Measurements from ENCODE around the gene HCRTR1. TPM values are rescaled to one million over a fixed set of nuclear protein-coding genes. Genes with fewer than 3 reads are reported as not detected.

The HCRTR1 gene
- total and polyA plus RNA-seq, 2 donors (not counting 3 experiments of a cell fraction or from before 2014, with no cell fraction given), result 0.93 to 1.5 TPM

- no peak overlapping the region for H2AFZ ChIP-seq (ENCODE audit: low read depth, low read length)
- no TSS peak for BruUV-seq (replicated peaks)
- no peak overlapping the region for H3K4me2 ChIP-seq (ENCODE audit: insufficient read depth, low read length)
- dilution Hi-C loops (cut with MboI; ENCODE audit: extremely low pct_ligation_motif_present, low sequenced_read_pairs) (no loop called here), intact Hi-C loops (cut with micrococcal nuclease) (loop anchor here (10.0 kb wide), 1 partner anchor 295 kb away; the partner anchor contains the start of gene PTP4A2)
- no peaks in the 10 kb centered on the region for H3K36me3 ChIP-seq (ENCODE audit: control insufficient read depth in 2 of 2, extremely low read depth in 1 of 2, insufficient read depth in 2 of 2, low read length in 2 of 2)
- no peaks in the 10 kb centered on the region for H3K27me3 ChIP-seq (ENCODE audit: control insufficient read depth in 2 of 2, insufficient read depth in 2 of 2, low read length in 2 of 2)
- H3K4me3 ChIP-seq (replicated peaks in 1 of 3; ENCODE audit: insufficient read depth in 1 of 3, low read depth in 1 of 3, low read length in 3 of 3), result no peak overlapping the region
- no peaks in the 10 kb centered on the region for H4K20me1 ChIP-seq (replicated peaks; ENCODE audit: control insufficient read depth, extremely low read depth, insufficient read depth, low read length)
- no peaks in the 10 kb centered on the region for H3K9me3 ChIP-seq (replicated peaks; ENCODE audit: control insufficient read depth, insufficient read depth, low read length)
- ChIA-PET POLR2A (no interaction called here), CTCF (interaction anchor here (0.9 to 2.1 kb wide), 6 partner anchors 11 to 77 kb away, joined by 3 to 8 read pairs (median 4); no protein-coding TSS in a partner anchor)
- FAIRE-seq, result no peak
- TF ChIP-seq MYC (IDR thresholded peaks at IDR 0.05; ENCODE audit: low read depth, low read length), result no peak
- TF ChIP-seq POLR2A (IDR thresholded peaks at IDR 0.05; ENCODE audit: low read depth, low read length), result no peak
- TF ChIP-seq, protein P1, sequence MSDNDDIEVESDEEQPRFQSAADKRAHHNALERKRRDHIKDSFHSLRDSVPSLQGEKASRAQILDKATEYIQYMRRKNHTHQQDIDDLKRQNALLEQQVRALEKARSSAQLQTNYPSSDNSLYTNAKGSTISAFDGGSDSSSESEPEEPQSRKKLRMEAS (IDR thresholded peaks at IDR 0.05; ENCODE audit: insufficient read depth, insufficient read length), result no peak
- no peak for TF ChIP-seq EZH2 (IDR thresholded peaks at IDR 0.05; ENCODE audit: borderline replicate concordance, low read depth, low read length, severe bottlenecking)
- TF ChIP-seq GATA2 (IDR thresholded peaks at IDR 0.05; ENCODE audit: insufficient read depth, insufficient read length, low read depth, low read length), result no peak
- no peak for TF ChIP-seq FOS (IDR thresholded peaks at IDR 0.05; ENCODE audit: borderline replicate concordance, insufficient read depth, low read length)
- TF ChIP-seq CTCF (IDR thresholded peaks at IDR 0.05; ENCODE audit: extremely low read depth in 1 of 2, insufficient read depth in 1 of 2, low read depth in 1 of 2, low read length in 2 of 2), result no peak
- TF ChIP-seq POLR2AphosphoS5 (IDR thresholded peaks at IDR 0.05; ENCODE audit: insufficient read depth, low read depth, low read length), result no peak
- TF ChIP-seq JUN (IDR thresholded peaks at IDR 0.05; ENCODE audit: borderline replicate concordance, insufficient read depth, insufficient read length, low read depth), result no peak
- no peaks in the 10 kb centered on the region for H3K9me1 ChIP-seq (replicated peaks; ENCODE audit: control insufficient read depth, extremely low read depth, insufficient read depth, low read length)
- peaks cover 17% of the 10 kb centered on the region for H3K4me1 ChIP-seq (ENCODE audit: control insufficient read depth, extremely low read depth, insufficient read depth, low read length)
- peaks cover 74% of the 10 kb centered on the region for H3K79me2 ChIP-seq (ENCODE audit: control insufficient read depth, insufficient read depth, low read length)
- H3K9ac ChIP-seq (replicated peaks; ENCODE audit: extremely low read depth, insufficient read depth, low read length), result no peak overlapping the region
- no peak overlapping the region for H3K27ac ChIP-seq (ENCODE audit: insufficient read depth, low read depth, low read length)
- no peak for DNase-seq (ENCODE audit: low read depth, low spot score)
These were observed 22.7 kb downstream of the HCRTR1 start for GRCh38 chr1:31640179-31640578.

All from endothelial cell of umbilical vein (primary cell).